IgD-negative memory B cell (primary cell): ENCODE measurements around the gene CYP1A2. TPM values are rescaled to one million over a fixed set of nuclear protein-coding genes. Genes with fewer than 3 reads are reported as not detected.
A peak's percentile ranks its signal among the peaks of the same experiment; 100 is the strongest.

Experiments
- H3K27ac Mint-ChIP-seq, 3 donors: one replicate each; pipeline ENCODE4 v1.8.0; 2020 to 2022; ENCODE audit warnings: mild to moderate bottlenecking in 3 of 3, mixed read lengths in 3 of 3, moderate library complexity in 1 of 3
- H3K27me3 Mint-ChIP-seq: one replicate; pipeline ENCODE4 v1.8.0; 2021; ENCODE audit warnings: mixed read lengths
- H3K36me3 Mint-ChIP-seq: one replicate; pipeline ENCODE4 v1.8.0; 2020; ENCODE audit warnings: mild to moderate bottlenecking, mixed read lengths
- H3K4me1 Mint-ChIP-seq, 3 donors: one replicate each; pipeline ENCODE4 v1.8.0; 2020 to 2022; ENCODE audit warnings: mixed read lengths in 3 of 3, mild to moderate bottlenecking in 1 of 3
- H3K4me3 Mint-ChIP-seq, 4 donors: one replicate each; pipeline ENCODE4 v1.8.0; 2020 to 2022; ENCODE audit warnings: mild to moderate bottlenecking in 4 of 4, mixed read lengths in 4 of 4, moderate library complexity in 3 of 4
- H3K9me3 Mint-ChIP-seq, 3 donors: one replicate each; pipeline ENCODE4 v1.8.0; 2020 to 2021; ENCODE audit warnings: mixed read lengths in 3 of 3, mild to moderate bottlenecking in 1 of 3
- polyA plus RNA-seq: library from polyadenylated mRNA; unstranded; fragments of 300-500 nt; fragmentation: Illumina TruSeq; gene quantifications from one replicate; pipeline ENCODE4 v1.2.3, GENCODE V29; 2021

Gene CYP1A2
- polyA plus RNA-seq, 1 donor from 2014 or later, result not detected

GRCh38 chr15:74794970-74795349 lies 46.3 kb downstream of the CYP1A2 start:
- H3K27ac Mint-ChIP-seq, result peak overlapping the region; percentile 47 to 90 (median 86)
- peaks cover 13% of the 10 kb centered on the region for H3K36me3 Mint-ChIP-seq

GRCh38 chr15:74795966-74796625 lies 47.5 kb downstream of the CYP1A2 start:
- Mint-ChIP-seq H3K27me3 (no peaks in the 10 kb centered on the region), H3K27ac (peak overlapping the region; percentile 47 to 99 (median 86)), H3K4me1 (peaks cover 66 to 69% (median 68%) of the 10 kb centered on the region in 3 donors), H3K9me3 (no peaks in the 10 kb centered on the region), H3K4me3 (peak overlapping the region; percentile 47 to 90 (median 72)), H3K36me3 (peaks cover 13% of the 10 kb centered on the region)

More at GRCh38 chr15:74794970-74795349, 46.3 kb downstream of the CYP1A2 start:
- no peaks in the 10 kb centered on the region for H3K9me3 Mint-ChIP-seq
- peak overlapping the region in 3 of 4 donors; percentile 57 to 87 (median 84) for H3K4me3 Mint-ChIP-seq
- peaks cover 3% of the 10 kb centered on the region for H3K27me3 Mint-ChIP-seq
- peaks cover 66 to 72% (median 66%) of the 10 kb centered on the region in 3 donors for H3K4me1 Mint-ChIP-seq

GRCh38 chr15:74798388-74799254 lies 50.0 kb downstream of the CYP1A2 start:
- H3K36me3 Mint-ChIP-seq, result peaks cover 4% of the 10 kb centered on the region
- H3K27ac Mint-ChIP-seq, result peak overlapping the region; percentile 90 to 96 (median 92)
- H3K4me1 Mint-ChIP-seq, result peaks cover 46 to 49% (median 46%) of the 10 kb centered on the region in 3 donors
- H3K4me3 Mint-ChIP-seq, result peak overlapping the region in 3 of 4 donors; percentile 79 to 93 (median 86)
- no peaks in the 10 kb centered on the region for H3K27me3 Mint-ChIP-seq
- no peaks in the 10 kb centered on the region for H3K9me3 Mint-ChIP-seq

- Mint-ChIP-seq H3K27me3 (no peaks in the 10 kb centered on the region), H3K36me3 (peaks cover 4% of the 10 kb centered on the region), H3K4me1 (peaks cover 45 to 47% (median 47%) of the 10 kb centered on the region in 3 donors), H3K4me3 (peak overlapping the region; percentile 57 to 85 (median 80)), H3K9me3 (no peaks in the 10 kb centered on the region), H3K27ac (peak overlapping the region; percentile 90 to 96 (median 96))
Observed at GRCh38 chr15:74799255-74799855, 50.7 kb downstream of the CYP1A2 start.

GRCh38 chr15:74799856-74800558 lies 51.4 kb downstream of the CYP1A2 start:
- Mint-ChIP-seq H3K27ac (peak overlapping the region; percentile 82 to 96 (median 96)), H3K36me3 (peaks cover 4% of the 10 kb centered on the region), H3K27me3 (no peaks in the 10 kb centered on the region), H3K4me3 (peak overlapping the region; percentile 16 to 85 (median 80)), H3K9me3 (no peaks in the 10 kb centered on the region), H3K4me1 (peaks cover 41 to 45% (median 42%) of the 10 kb centered on the region in 3 donors)

- H3K27ac Mint-ChIP-seq, result peak overlapping the region in 2 of 3 donors; percentile 82 to 96
- H3K9me3 Mint-ChIP-seq, result no peaks in the 10 kb centered on the region
- H3K36me3 Mint-ChIP-seq, result peaks cover 4% of the 10 kb centered on the region
- no peaks in the 10 kb centered on the region for H3K27me3 Mint-ChIP-seq
- H3K4me1 Mint-ChIP-seq, result peaks cover 35 to 40% (median 38%) of the 10 kb centered on the region in 3 donors
- H3K4me3 Mint-ChIP-seq, result peak overlapping the region in 2 of 4 donors; percentile 79 to 83
Observed at GRCh38 chr15:74800559-74801094, 52.0 kb downstream of the CYP1A2 start.

GRCh38 chr15:74801311-74801997 lies 52.8 kb downstream of the CYP1A2 start:
- H3K27me3 Mint-ChIP-seq, result no peaks in the 10 kb centered on the region
- H3K27ac Mint-ChIP-seq, result peak overlapping the region in 2 of 3 donors; percentile 5 to 96
- H3K4me1 Mint-ChIP-seq, result peaks cover 28 to 35% (median 33%) of the 10 kb centered on the region in 3 donors
- no peaks in the 10 kb centered on the region for H3K9me3 Mint-ChIP-seq
- H3K36me3 Mint-ChIP-seq, result no peaks in the 10 kb centered on the region
- H3K4me3 Mint-ChIP-seq, result peak overlapping the region in 2 of 4 donors; percentile 51 to 83

GRCh38 chr15:74802290-74802689 lies 53.6 kb downstream of the CYP1A2 start:
- H3K4me1 Mint-ChIP-seq, result peaks cover 26 to 38% (median 31%) of the 10 kb centered on the region in 3 donors
- no peaks in the 10 kb centered on the region for H3K27me3 Mint-ChIP-seq
- H3K9me3 Mint-ChIP-seq, result no peaks in the 10 kb centered on the region
- peak overlapping the region in 1 of 3 donors; percentile 63 for H3K27ac Mint-ChIP-seq
- no peak overlapping the region for H3K4me3 Mint-ChIP-seq
- no peaks in the 10 kb centered on the region for H3K36me3 Mint-ChIP-seq

GRCh38 chr15:74802862-74803447 lies 54.3 kb downstream of the CYP1A2 start:
- Mint-ChIP-seq H3K4me3 (no peak overlapping the region), H3K4me1 (peaks cover 26 to 35% (median 27%) of the 10 kb centered on the region in 3 donors), H3K27me3 (no peaks in the 10 kb centered on the region), H3K36me3 (no peaks in the 10 kb centered on the region), H3K9me3 (no peaks in the 10 kb centered on the region), H3K27ac (no peak overlapping the region)

- no peaks in the 10 kb centered on the region for H3K27me3 Mint-ChIP-seq
- H3K27ac Mint-ChIP-seq, result peak overlapping the region in 1 of 3 donors; percentile 11
- peaks cover 22 to 31% (median 23%) of the 10 kb centered on the region in 3 donors for H3K4me1 Mint-ChIP-seq
- H3K36me3 Mint-ChIP-seq, result no peaks in the 10 kb centered on the region
- no peaks in the 10 kb centered on the region for H3K9me3 Mint-ChIP-seq
- H3K4me3 Mint-ChIP-seq, result no peak overlapping the region
Observed at GRCh38 chr15:74804935-74805334, 56.3 kb downstream of the CYP1A2 start.

Other genes with a start within 250 kb of the CYP1A2 start
- 14.4 TPM for gene ARID3B, start 207.6 kb upstream of the CYP1A2 start, polyA plus RNA-seq
- 86.2 TPM for gene CLK3, start 133.0 kb upstream of the CYP1A2 start, polyA plus RNA-seq
- gene EDC3, start 52.8 kb upstream of the CYP1A2 start, polyA plus RNA-seq, result 18.5 TPM
- not detected for gene CYP1A1, start 23.3 kb upstream of the CYP1A2 start, polyA plus RNA-seq
- 214 TPM for gene CSK, start 33.2 kb downstream of the CYP1A2 start, polyA plus RNA-seq
- not detected for gene LMAN1L, start 64.0 kb downstream of the CYP1A2 start, polyA plus RNA-seq
- gene CPLX3, start 77.8 kb downstream of the CYP1A2 start, polyA plus RNA-seq, result not detected
- gene ULK3, start 94.3 kb downstream of the CYP1A2 start, polyA plus RNA-seq, result 25.2 TPM
- 157 TPM for gene SCAMP2, start 124.5 kb downstream of the CYP1A2 start, polyA plus RNA-seq
- 43.0 TPM for gene MPI, start 141.2 kb downstream of the CYP1A2 start, polyA plus RNA-seq
- gene FAM219B, start 158.0 kb downstream of the CYP1A2 start, polyA plus RNA-seq, result 42.7 TPM
- 325 TPM for gene COX5A, start 189.2 kb downstream of the CYP1A2 start, polyA plus RNA-seq
- gene RPP25, start 207.9 kb downstream of the CYP1A2 start, polyA plus RNA-seq, result 4.9 TPM
- 0.24 TPM for gene SCAMP5, start 246.7 kb downstream of the CYP1A2 start, polyA plus RNA-seq